Endothelial cell of umbilical vein (primary cell): ENCODE data around the gene RAD9A.

Experiments
- EZH2 ChIP-seq: IDR thresholded peaks from 2 replicates; pipeline ENCODE4 v1.6.1; 2012; ENCODE audit warnings: borderline replicate concordance, low read depth, mild to moderate bottlenecking, moderate library complexity, low read length, inconsistent platforms; ENCODE audit not compliant: severe bottlenecking
- POLR2AphosphoS5 ChIP-seq: IDR thresholded peaks from 2 replicates; pipeline ENCODE4 v1.6.1; 2012; ENCODE audit warnings: low read depth, mild to moderate bottlenecking, control low read depth, low read length, moderate library complexity; ENCODE audit not compliant: insufficient read depth
- TF ChIP-seq, protein P1 (sequence below), 2 donors: IDR thresholded peaks; 1 replicate in 1 of 2; 2 replicates in 1 of 2; pipeline ENCODE4 v1.5.1; 2011; ENCODE audit warnings: low read length in 2 of 2, mild to moderate bottlenecking in 2 of 2, moderate library complexity in 2 of 2, control low read depth in 1 of 2, inconsistent platforms in 1 of 2, low read depth in 1 of 2; ENCODE audit not compliant: insufficient read depth in 1 of 2; ENCODE audit errors: extremely low read depth in 1 of 2

DNA sequence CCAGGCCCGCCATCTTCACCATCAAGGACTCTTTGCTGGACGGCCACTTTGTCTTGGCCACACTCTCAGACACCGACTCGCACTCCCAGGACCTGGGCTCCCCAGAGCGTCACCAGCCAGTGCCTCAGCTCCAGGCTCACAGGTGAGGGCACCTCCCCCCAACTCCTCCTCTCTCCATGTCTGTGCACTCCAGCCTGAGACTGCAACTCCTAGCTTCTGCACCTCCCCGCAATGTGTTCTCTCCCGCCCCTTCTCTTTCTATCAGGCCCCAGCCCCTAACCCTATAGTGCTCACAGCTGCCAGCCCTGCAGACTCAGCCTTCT lies 4.4 kb downstream of the RAD9A start:
- TF ChIP-seq POLR2AphosphoS5 (no peak), EZH2 (no peak)
- TF ChIP-seq, protein P1, sequence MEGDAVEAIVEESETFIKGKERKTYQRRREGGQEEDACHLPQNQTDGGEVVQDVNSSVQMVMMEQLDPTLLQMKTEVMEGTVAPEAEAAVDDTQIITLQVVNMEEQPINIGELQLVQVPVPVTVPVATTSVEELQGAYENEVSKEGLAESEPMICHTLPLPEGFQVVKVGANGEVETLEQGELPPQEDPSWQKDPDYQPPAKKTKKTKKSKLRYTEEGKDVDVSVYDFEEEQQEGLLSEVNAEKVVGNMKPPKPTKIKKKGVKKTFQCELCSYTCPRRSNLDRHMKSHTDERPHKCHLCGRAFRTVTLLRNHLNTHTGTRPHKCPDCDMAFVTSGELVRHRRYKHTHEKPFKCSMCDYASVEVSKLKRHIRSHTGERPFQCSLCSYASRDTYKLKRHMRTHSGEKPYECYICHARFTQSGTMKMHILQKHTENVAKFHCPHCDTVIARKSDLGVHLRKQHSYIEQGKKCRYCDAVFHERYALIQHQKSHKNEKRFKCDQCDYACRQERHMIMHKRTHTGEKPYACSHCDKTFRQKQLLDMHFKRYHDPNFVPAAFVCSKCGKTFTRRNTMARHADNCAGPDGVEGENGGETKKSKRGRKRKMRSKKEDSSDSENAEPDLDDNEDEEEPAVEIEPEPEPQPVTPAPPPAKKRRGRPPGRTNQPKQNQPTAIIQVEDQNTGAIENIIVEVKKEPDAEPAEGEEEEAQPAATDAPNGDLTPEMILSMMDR (IDR thresholded peaks at IDR 0.05; ENCODE audit: extremely low read depth in 1 of 2, insufficient read depth in 1 of 2, low read depth in 1 of 2, low read length in 2 of 2) = no peak
